Measurements from ENCODE around the gene CHTF18. TPM values are rescaled to one million over a fixed set of nuclear protein-coding genes. Genes with fewer than 3 reads are reported as not detected.

Gene CHTF18
- total RNA-seq, 2 donors from 2014 or later = 7.5 to 14.5 TPM

GRCh38 chr16:843771-844170, 55.4 kb downstream of the CHTF18 start:
- no peak for DNase-seq
- H3K27ac ChIP-seq = no peak overlapping the region
- intact Hi-C loops (cut with DNase I) = no loop called here
- H3K4me1 ChIP-seq = no peaks in the 10 kb centered on the region
- no peak overlapping the region for H3K4me3 ChIP-seq
- H3K27me3 ChIP-seq = no peaks in the 10 kb centered on the region
- no peak for ATAC-seq
- no peaks in the 10 kb centered on the region for H3K9me3 ChIP-seq
- TF ChIP-seq POLR2A (IDR thresholded peaks at IDR 0.05) (no peak), CTCF (IDR thresholded peaks at IDR 0.05) (no peak)
- H3K36me3 ChIP-seq (replicated peaks in 1 of 2; ENCODE audit: insufficient read depth in 1 of 2, low read depth in 2 of 2) = no peaks in the 10 kb centered on the region
- 88 to 90% methylated on average over 15 to 20 of the region's 20 CpGs for WGBS, 2 donors

GRCh38 chr16:844638-845350, 56.4 kb downstream of the CHTF18 start:
- no peak for DNase-seq
- 86 to 96% methylated on average over 17 to 29 of the region's 48 CpGs for WGBS, 2 donors

GRCh38 chr16:845351-845745, 56.9 kb downstream of the CHTF18 start:
- Histone ChIP-seq H3K4me1 (no peaks in the 10 kb centered on the region), H3K36me3 (replicated peaks in 1 of 2; ENCODE audit: insufficient read depth in 1 of 2, low read depth in 2 of 2) (no peaks in the 10 kb centered on the region), H3K4me3 (no peak overlapping the region), H3K27ac (no peak overlapping the region), H3K27me3 (no peaks in the 10 kb centered on the region), H3K9me3 (no peaks in the 10 kb centered on the region)
- 77 to 78% methylated on average over 23 to 26 of the region's 26 CpGs for WGBS, 2 donors
- intact Hi-C loops (cut with DNase I) = no loop called here
- DNase-seq (no peak), ATAC-seq (no peak)
- no peak for TF ChIP-seq POLR2A (IDR thresholded peaks at IDR 0.05)
- TF ChIP-seq CTCF (IDR thresholded peaks at IDR 0.05) = no peak

More at GRCh38 chr16:844638-845350, 56.4 kb downstream of the CHTF18 start:
- no peaks in the 10 kb centered on the region for H3K27me3 ChIP-seq
- H3K4me3 ChIP-seq = no peak overlapping the region
- intact Hi-C loops (cut with DNase I) = no loop called here
- no peaks in the 10 kb centered on the region for H3K36me3 ChIP-seq (replicated peaks in 1 of 2; ENCODE audit: insufficient read depth in 1 of 2, low read depth in 2 of 2)
- H3K27ac ChIP-seq = no peak overlapping the region
- H3K4me1 ChIP-seq = no peaks in the 10 kb centered on the region
- TF ChIP-seq CTCF (IDR thresholded peaks at IDR 0.05) = no peak
- TF ChIP-seq POLR2A (IDR thresholded peaks at IDR 0.05) = no peak
- ATAC-seq = no peak
- no peaks in the 10 kb centered on the region for H3K9me3 ChIP-seq

- no peaks in the 10 kb centered on the region for H3K27me3 ChIP-seq
- H3K4me3 ChIP-seq = no peak overlapping the region
- no peak for DNase-seq
- 88 to 92% methylated on average over 10 of the region's 10 CpGs for whole genome bisulfite sequencing, 2 donors
- no peaks in the 10 kb centered on the region for H3K4me1 ChIP-seq
- no peak for ATAC-seq
- no peaks in the 10 kb centered on the region for H3K36me3 ChIP-seq (replicated peaks in 1 of 2; ENCODE audit: insufficient read depth in 1 of 2, low read depth in 2 of 2)
- H3K9me3 ChIP-seq = no peaks in the 10 kb centered on the region
- intact Hi-C loops (cut with DNase I) = no loop called here
- no peak for TF ChIP-seq CTCF (IDR thresholded peaks at IDR 0.05)
- TF ChIP-seq POLR2A (IDR thresholded peaks at IDR 0.05) = no peak
- H3K27ac ChIP-seq = no peak overlapping the region
Observed at GRCh38 chr16:847151-847550, 58.7 kb downstream of the CHTF18 start.

MicroRNAs within 50 kb of the gene (microRNA counts, 767-probe panel; counts per million panel counts)
- microRNA hsa-miR-662 = 0 to 736 counts per million in 2 donors

Small RNAs within 50 kb of the gene (microRNA-seq; reads per million reads assigned to microRNA genes)
- 0 reads per million in 2 donors for gene MIR662 (ENCODE audit: borderline number of aligned reads in 2 of 2, borderline replicate concordance in 2 of 2)

Small RNAs within 50 kb of the gene (small RNA-seq; reads per million reads assigned to genes)
- not detected for gene MIR662

Other genes starting within 250 kb of the CHTF18 start
- gene PRR35, start 228.2 kb upstream of the CHTF18 start, total RNA-seq = not detected
- gene NHLRC4, start 221.6 kb upstream of the CHTF18 start, total RNA-seq = under 1 TPM in 1 of 2 donors, not detected in 1; 0.52 TPM
- gene PIGQ, start 218.7 kb upstream of the CHTF18 start, total RNA-seq = 10 to 100 TPM; 76.5 to 83.1 TPM
- gene RAB40C, start 198.6 kb upstream of the CHTF18 start, total RNA-seq = 10 to 100 TPM; 37.2 to 41.0 TPM
- 1 to 10 TPM; 3.9 to 5.6 TPM for gene WFIKKN1, start 157.6 kb upstream of the CHTF18 start, total RNA-seq
- 100 to 1,000 TPM in 1 of 2 donors, 10 to 100 TPM in 1; 76.8 to 115 TPM for gene METTL26, start 152.3 kb upstream of the CHTF18 start, total RNA-seq
- gene MCRIP2, start 146.8 kb upstream of the CHTF18 start, total RNA-seq = 10 to 100 TPM; 41.2 to 47.5 TPM
- 100 to 1,000 TPM in 1 of 2 donors, 10 to 100 TPM in 1; 15.8 to 111 TPM for gene WDR90, start 139.3 kb upstream of the CHTF18 start, total RNA-seq
- 10 to 100 TPM; 65.6 to 89.0 TPM for gene RHOT2, start 120.5 kb upstream of the CHTF18 start, total RNA-seq
- gene RHBDL1, start 112.9 kb upstream of the CHTF18 start, total RNA-seq = 1 to 10 TPM; 1.8 to 4.3 TPM
- gene STUB1, start 108.2 kb upstream of the CHTF18 start, total RNA-seq = 100 to 1,000 TPM in 1 of 2 donors, 10 to 100 TPM in 1; 63.3 to 205 TPM
- gene JMJD8, start 104.3 kb upstream of the CHTF18 start, total RNA-seq = 100 to 1,000 TPM in 1 of 2 donors, 10 to 100 TPM in 1; 49.5 to 128 TPM
- gene WDR24, start 98.2 kb upstream of the CHTF18 start, total RNA-seq = 10 to 100 TPM in 1 of 2 donors, 1 to 10 TPM in 1; 8.6 to 16.8 TPM
- gene FBXL16, start 82.8 kb upstream of the CHTF18 start, total RNA-seq = 1 to 10 TPM; 1.0 to 2.3 TPM
- gene METRN, start 73.5 kb upstream of the CHTF18 start, total RNA-seq = 10 to 100 TPM; 36.6 to 71.9 TPM
- gene ANTKMT, start 67.5 kb upstream of the CHTF18 start, total RNA-seq = 100 to 1,000 TPM in 1 of 2 donors, 10 to 100 TPM in 1; 71.6 to 189 TPM
- gene CCDC78, start 62.2 kb upstream of the CHTF18 start, total RNA-seq = not detected
- 1 to 10 TPM in 1 of 2 donors, not detected in 1; 2.6 TPM for gene HAGHL, start 61.5 kb upstream of the CHTF18 start, total RNA-seq
- gene CIAO3, start 47.6 kb upstream of the CHTF18 start, total RNA-seq = 10 to 100 TPM; 25.4 to 26.4 TPM
- 1 to 10 TPM in 1 of 2 donors, not detected in 1; 2.1 TPM for gene MSLN, start 27.9 kb upstream of the CHTF18 start, total RNA-seq
- gene RPUSD1, start 239 bp upstream of the CHTF18 start, total RNA-seq = 10 to 100 TPM; 19.7 to 31.3 TPM
- not detected for gene GNG13, start 12.1 kb downstream of the CHTF18 start, total RNA-seq
- gene LMF1, start 182.4 kb downstream of the CHTF18 start, total RNA-seq = 10 to 100 TPM; 15.8 to 20.1 TPM
- 1 to 10 TPM; 2.6 to 3.3 TPM for gene SOX8, start 193.2 kb downstream of the CHTF18 start, total RNA-seq

Measured in body of pancreas (tissue), 4 donors.